ENCODE results near the gene IGF2BP3.

Gene IGF2BP3

DNA sequence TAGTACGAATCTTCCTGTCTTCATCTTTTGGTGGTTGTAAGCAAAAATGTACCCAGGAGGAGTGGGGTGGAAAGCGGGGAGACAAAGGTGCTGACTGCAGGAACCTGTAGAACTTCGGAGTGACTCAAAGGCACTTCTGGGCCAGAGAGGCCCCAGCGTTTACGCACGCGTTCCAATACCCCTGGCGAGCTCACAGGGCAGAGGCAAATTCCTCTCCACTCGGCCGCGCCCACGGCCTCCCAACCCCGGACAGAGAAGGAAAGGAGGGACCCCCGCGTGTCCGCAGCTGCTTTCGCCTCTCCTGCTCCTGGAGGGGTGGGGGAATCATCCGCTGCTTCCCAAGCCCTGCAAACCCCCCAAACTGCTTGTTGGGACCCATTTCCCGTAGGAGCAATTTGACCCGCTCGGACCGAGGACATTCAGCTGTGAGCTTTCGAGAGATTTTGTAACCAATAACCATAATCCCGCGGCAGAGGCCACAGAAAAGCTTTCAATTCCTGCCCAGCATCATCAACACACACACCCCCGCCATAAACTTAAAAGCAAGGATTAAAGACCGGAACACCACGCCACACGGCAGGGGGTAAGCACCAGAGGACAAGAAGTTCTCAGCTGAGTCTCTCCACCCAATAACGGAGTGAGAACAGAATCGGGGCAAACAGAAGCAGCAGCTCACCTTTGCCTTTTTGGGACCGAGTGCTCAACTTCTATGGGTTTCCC lies 2.3 kb downstream of the IGF2BP3 start (continued):
- TF ChIP-seq, protein P1, sequence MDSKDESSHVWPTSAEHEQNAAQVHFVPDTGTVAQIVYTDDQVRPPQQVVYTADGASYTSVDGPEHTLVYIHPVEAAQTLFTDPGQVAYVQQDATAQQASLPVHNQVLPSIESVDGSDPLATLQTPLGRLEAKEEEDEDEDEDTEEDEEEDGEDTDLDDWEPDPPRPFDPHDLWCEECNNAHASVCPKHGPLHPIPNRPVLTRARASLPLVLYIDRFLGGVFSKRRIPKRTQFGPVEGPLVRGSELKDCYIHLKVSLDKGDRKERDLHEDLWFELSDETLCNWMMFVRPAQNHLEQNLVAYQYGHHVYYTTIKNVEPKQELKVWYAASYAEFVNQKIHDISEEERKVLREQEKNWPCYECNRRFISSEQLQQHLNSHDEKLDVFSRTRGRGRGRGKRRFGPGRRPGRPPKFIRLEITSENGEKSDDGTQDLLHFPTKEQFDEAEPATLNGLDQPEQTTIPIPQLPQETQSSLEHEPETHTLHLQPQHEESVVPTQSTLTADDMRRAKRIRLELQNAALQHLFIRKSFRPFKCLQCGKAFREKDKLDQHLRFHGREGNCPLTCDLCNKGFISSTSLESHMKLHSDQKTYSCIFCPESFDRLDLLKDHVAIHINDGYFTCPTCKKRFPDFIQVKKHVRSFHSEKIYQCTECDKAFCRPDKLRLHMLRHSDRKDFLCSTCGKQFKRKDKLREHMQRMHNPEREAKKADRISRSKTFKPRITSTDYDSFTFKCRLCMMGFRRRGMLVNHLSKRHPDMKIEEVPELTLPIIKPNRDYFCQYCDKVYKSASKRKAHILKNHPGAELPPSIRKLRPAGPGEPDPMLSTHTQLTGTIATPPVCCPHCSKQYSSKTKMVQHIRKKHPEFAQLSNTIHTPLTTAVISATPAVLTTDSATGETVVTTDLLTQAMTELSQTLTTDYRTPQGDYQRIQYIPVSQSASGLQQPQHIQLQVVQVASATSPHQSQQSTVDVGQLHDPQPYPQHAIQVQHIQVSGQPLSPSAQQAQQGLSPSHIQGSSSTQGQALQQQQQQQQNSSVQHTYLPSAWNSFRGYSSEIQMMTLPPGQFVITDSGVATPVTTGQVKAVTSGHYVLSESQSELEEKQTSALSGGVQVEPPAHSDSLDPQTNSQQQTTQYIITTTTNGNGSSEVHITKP (tag by site-specific recombination; IDR thresholded peaks at IDR 0.05), result peak; percentile 44; the same call in 1 of the 2 replicates
- TF ChIP-seq ZNF202 (tag by site-specific recombination; IDR thresholded peaks at IDR 0.05; ENCODE audit: borderline replicate concordance) (no peak), ZNF214 (tag by site-specific recombination; IDR thresholded peaks at IDR 0.05; ENCODE audit: borderline replicate concordance) (no peak), ZNF792 (tag by site-specific recombination; IDR thresholded peaks at IDR 0.05) (no peak), ZNF529 (tag by site-specific recombination; IDR thresholded peaks at IDR 0.05; ENCODE audit: insufficient replicate concordance) (no peak), ZNF138 (tag by site-specific recombination; IDR thresholded peaks at IDR 0.05; ENCODE audit: borderline replicate concordance) (no peak), ZNF585B (tag by site-specific recombination; IDR thresholded peaks at IDR 0.05) (no peak), ZNF174 (tag by site-specific recombination; IDR thresholded peaks at IDR 0.05) (no peak), ZNF433 (tag by site-specific recombination; IDR thresholded peaks at IDR 0.05; ENCODE audit: low read depth) (no peak), KLF10 (tag by site-specific recombination; IDR thresholded peaks at IDR 0.05) (peak; percentile 81), ZNF140 (tag by site-specific recombination; IDR thresholded peaks at IDR 0.05) (no peak), ZFP69B (tag by site-specific recombination; IDR thresholded peaks at IDR 0.05) (no peak), ZNF24 (tag by site-specific recombination; IDR thresholded peaks at IDR 0.05) (no peak), ZSCAN16 (tag by site-specific recombination; IDR thresholded peaks at IDR 0.05) (no peak), RBAK (tag by site-specific recombination; IDR thresholded peaks at IDR 0.05) (no peak), ZNF2 (tag by site-specific recombination; IDR thresholded peaks at IDR 0.05) (no peak), ZNF768 (tag by site-specific recombination; IDR thresholded peaks at IDR 0.05) (no peak), ZNF521 (tag by site-specific recombination; IDR thresholded peaks at IDR 0.05) (no peak), ZNF548 (tag by site-specific recombination; IDR thresholded peaks at IDR 0.05) (no peak), ZNF266 (tag by site-specific recombination; IDR thresholded peaks at IDR 0.05; ENCODE audit: low read depth) (no peak), HOXD13 (CRISPR knock-in tag; IDR thresholded peaks at IDR 0.05; ENCODE audit: borderline replicate concordance) (0 out of 2 replicates have a peak, but pooled peaks have one; percentile 35), ZNF16 (tag by site-specific recombination; IDR thresholded peaks at IDR 0.05; ENCODE audit: low read depth) (no peak), ZNF302 (tag by site-specific recombination; IDR thresholded peaks at IDR 0.05; ENCODE audit: low read depth) (no peak)
- TF ChIP-seq, protein P2, sequence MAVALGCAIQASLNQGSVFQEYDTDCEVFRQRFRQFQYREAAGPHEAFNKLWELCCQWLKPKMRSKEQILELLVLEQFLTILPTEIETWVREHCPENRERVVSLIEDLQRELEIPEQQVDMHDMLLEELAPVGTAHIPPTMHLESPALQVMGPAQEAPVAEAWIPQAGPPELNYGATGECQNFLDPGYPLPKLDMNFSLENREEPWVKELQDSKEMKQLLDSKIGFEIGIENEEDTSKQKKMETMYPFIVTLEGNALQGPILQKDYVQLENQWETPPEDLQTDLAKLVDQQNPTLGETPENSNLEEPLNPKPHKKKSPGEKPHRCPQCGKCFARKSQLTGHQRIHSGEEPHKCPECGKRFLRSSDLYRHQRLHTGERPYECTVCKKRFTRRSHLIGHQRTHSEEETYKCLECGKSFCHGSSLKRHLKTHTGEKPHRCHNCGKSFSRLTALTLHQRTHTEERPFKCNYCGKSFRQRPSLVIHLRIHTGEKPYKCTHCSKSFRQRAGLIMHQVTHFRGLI (tag by site-specific recombination; IDR thresholded peaks at IDR 0.05), result no peak
- TF ChIP-seq, protein P3, sequence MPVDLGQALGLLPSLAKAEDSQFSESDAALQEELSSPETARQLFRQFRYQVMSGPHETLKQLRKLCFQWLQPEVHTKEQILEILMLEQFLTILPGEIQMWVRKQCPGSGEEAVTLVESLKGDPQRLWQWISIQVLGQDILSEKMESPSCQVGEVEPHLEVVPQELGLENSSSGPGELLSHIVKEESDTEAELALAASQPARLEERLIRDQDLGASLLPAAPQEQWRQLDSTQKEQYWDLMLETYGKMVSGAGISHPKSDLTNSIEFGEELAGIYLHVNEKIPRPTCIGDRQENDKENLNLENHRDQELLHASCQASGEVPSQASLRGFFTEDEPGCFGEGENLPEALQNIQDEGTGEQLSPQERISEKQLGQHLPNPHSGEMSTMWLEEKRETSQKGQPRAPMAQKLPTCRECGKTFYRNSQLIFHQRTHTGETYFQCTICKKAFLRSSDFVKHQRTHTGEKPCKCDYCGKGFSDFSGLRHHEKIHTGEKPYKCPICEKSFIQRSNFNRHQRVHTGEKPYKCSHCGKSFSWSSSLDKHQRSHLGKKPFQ (tag by site-specific recombination; IDR thresholded peaks at IDR 0.05), result no peak; the same call in 1 of the 2 replicates
- TF ChIP-seq, protein P4, sequence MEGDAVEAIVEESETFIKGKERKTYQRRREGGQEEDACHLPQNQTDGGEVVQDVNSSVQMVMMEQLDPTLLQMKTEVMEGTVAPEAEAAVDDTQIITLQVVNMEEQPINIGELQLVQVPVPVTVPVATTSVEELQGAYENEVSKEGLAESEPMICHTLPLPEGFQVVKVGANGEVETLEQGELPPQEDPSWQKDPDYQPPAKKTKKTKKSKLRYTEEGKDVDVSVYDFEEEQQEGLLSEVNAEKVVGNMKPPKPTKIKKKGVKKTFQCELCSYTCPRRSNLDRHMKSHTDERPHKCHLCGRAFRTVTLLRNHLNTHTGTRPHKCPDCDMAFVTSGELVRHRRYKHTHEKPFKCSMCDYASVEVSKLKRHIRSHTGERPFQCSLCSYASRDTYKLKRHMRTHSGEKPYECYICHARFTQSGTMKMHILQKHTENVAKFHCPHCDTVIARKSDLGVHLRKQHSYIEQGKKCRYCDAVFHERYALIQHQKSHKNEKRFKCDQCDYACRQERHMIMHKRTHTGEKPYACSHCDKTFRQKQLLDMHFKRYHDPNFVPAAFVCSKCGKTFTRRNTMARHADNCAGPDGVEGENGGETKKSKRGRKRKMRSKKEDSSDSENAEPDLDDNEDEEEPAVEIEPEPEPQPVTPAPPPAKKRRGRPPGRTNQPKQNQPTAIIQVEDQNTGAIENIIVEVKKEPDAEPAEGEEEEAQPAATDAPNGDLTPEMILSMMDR (tag by site-specific recombination; IDR thresholded peaks at IDR 0.05), result no peak
- TF ChIP-seq, protein P5, sequence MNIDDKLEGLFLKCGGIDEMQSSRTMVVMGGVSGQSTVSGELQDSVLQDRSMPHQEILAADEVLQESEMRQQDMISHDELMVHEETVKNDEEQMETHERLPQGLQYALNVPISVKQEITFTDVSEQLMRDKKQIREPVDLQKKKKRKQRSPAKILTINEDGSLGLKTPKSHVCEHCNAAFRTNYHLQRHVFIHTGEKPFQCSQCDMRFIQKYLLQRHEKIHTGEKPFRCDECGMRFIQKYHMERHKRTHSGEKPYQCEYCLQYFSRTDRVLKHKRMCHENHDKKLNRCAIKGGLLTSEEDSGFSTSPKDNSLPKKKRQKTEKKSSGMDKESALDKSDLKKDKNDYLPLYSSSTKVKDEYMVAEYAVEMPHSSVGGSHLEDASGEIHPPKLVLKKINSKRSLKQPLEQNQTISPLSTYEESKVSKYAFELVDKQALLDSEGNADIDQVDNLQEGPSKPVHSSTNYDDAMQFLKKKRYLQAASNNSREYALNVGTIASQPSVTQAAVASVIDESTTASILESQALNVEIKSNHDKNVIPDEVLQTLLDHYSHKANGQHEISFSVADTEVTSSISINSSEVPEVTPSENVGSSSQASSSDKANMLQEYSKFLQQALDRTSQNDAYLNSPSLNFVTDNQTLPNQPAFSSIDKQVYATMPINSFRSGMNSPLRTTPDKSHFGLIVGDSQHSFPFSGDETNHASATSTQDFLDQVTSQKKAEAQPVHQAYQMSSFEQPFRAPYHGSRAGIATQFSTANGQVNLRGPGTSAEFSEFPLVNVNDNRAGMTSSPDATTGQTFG (tag by site-specific recombination; IDR thresholded peaks at IDR 0.05; ENCODE audit: borderline replicate concordance), result no peak
- TF ChIP-seq, protein P6, sequence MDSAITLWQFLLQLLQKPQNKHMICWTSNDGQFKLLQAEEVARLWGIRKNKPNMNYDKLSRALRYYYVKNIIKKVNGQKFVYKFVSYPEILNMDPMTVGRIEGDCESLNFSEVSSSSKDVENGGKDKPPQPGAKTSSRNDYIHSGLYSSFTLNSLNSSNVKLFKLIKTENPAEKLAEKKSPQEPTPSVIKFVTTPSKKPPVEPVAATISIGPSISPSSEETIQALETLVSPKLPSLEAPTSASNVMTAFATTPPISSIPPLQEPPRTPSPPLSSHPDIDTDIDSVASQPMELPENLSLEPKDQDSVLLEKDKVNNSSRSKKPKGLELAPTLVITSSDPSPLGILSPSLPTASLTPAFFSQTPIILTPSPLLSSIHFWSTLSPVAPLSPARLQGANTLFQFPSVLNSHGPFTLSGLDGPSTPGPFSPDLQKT (IDR thresholded peaks at IDR 0.05; ENCODE audit: borderline replicate concordance, low read depth, low read length), result no peak

All from HEK293 (cell line).